TTC549 (cell line): Measurements from ENCODE around the gene BRSK1.

Experiments
- FAIRE-seq: peaks from 2 replicates; lab custom pipeline; 2012; peaks lifted over from hg19 to GRCh38; lab: Jason Lieb, UNC

BRSK1 gene

GRCh38 chr19:55253842-55254624, 29.8 kb upstream of the BRSK1 start:
- no peak for FAIRE-seq

GRCh38 chr19:55254625-55254977, 29.2 kb upstream of the BRSK1 start:
- no peak for FAIRE-seq

- no peak for FAIRE-seq
Measured at GRCh38 chr19:55255618-55256423, 28.0 kb upstream of the BRSK1 start.

- FAIRE-seq: no peak
Measured at GRCh38 chr19:55256562-55257460, 27.0 kb upstream of the BRSK1 start.

GRCh38 chr19:55257461-55258420, 26.1 kb upstream of the BRSK1 start:
- no peak for FAIRE-seq

GRCh38 chr19:55258476-55258827, 25.3 kb upstream of the BRSK1 start:
- FAIRE-seq: no peak

- peak; percentile 88 for FAIRE-seq
Measured at GRCh38 chr19:55258828-55259539, 24.8 kb upstream of the BRSK1 start, which contains the start of gene PPP6R1. Gene PPP6R1 (minus strand): TSS chr19:55259017. CDS start chr19:55247103, 11,914 bp downstream.

GRCh38 chr19:55259540-55260210, 24.1 kb upstream of the BRSK1 start:
- FAIRE-seq: no peak

- FAIRE-seq: no peak
Measured at GRCh38 chr19:55261671-55262126, 22.1 kb upstream of the BRSK1 start.

GRCh38 chr19:55262359-55262758, 21.4 kb upstream of the BRSK1 start:
- no peak for FAIRE-seq

GRCh38 chr19:55264531-55264930, 19.3 kb upstream of the BRSK1 start:
- no peak for FAIRE-seq

GRCh38 chr19:55265173-55265572, 18.6 kb upstream of the BRSK1 start:
- FAIRE-seq: no peak

- no peak for FAIRE-seq
Measured at GRCh38 chr19:55265723-55266386, 17.9 kb upstream of the BRSK1 start.

- FAIRE-seq: no peak
Measured at GRCh38 chr19:55266404-55266803, 17.4 kb upstream of the BRSK1 start.

GRCh38 chr19:55266840-55267239, 17.0 kb upstream of the BRSK1 start:
- no peak for FAIRE-seq

GRCh38 chr19:55269299-55269698, 14.5 kb upstream of the BRSK1 start:
- FAIRE-seq: no peak

- FAIRE-seq: no peak
Measured at GRCh38 chr19:55270172-55270942, 13.4 kb upstream of the BRSK1 start.

GRCh38 chr19:55272142-55272541, 11.7 kb upstream of the BRSK1 start:
- FAIRE-seq: no peak
